GM19467 (cell line): ENCODE data around the gene NPNT.

Experiments used
- ATAC-seq: cut with Tn5 transposase; IDR thresholded peaks from one replicate; pipeline ENCODE4 v1.9.1; 2021; ENCODE audit warnings: mild to moderate bottlenecking, moderate library complexity; ENCODE audit not compliant: unreplicated experiment

The NPNT gene

DNA sequence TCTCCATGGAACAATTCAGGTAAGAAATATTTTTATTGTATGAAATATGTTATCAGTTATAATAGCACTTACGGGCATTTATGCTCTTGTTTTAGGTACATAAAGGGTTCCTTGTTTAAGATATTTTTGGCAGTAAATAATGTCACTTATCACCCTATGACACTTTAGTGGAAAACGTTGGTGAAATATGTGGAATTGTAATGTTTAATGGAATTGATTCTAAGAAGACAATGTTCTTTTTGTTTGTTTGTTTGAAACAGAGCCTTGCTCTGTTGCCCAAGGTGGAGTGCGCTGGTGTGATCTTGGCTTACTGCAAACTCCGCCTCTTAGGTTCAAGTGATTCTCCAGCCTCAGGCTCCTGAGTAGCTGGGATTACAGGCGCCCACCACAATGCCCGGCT, 17.4 kb downstream of the NPNT start:
- no peak for ATAC-seq

- ATAC-seq: no peak
These were observed 22.0 kb downstream of the NPNT start for GRCh38 chr4:105917171-105917685.

DNA sequence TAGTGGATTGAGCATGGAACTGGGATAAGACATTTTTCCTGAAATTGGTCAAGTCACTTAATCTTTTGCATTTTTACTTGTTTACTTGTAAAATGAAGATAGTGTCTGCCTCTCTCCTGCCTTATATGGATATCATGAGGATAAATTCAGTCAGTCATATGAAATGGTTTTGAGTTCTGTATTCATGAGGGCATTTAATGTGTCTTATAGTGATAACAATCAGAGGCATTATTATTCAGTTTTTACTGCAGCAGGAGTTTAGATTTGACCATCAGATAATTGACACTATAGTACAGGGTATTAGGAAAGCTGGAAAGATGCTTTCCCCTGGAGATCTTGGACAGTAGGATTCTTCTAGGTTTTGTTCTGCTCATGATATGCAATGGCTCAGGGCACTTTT, 26.0 kb downstream of the NPNT start:
- no peak for ATAC-seq

GRCh38 chr4:105923497-105924238, 28.4 kb downstream of the NPNT start:
- ATAC-seq: no peak

- no peak for ATAC-seq
These were observed 29.1 kb downstream of the NPNT start for GRCh38 chr4:105924341-105924740.

GRCh38 chr4:105930698-105931097, 35.4 kb downstream of the NPNT start:
- ATAC-seq: no peak

- ATAC-seq: no peak
These were observed 37.8 kb downstream of the NPNT start for GRCh38 chr4:105933083-105933482.

DNA sequence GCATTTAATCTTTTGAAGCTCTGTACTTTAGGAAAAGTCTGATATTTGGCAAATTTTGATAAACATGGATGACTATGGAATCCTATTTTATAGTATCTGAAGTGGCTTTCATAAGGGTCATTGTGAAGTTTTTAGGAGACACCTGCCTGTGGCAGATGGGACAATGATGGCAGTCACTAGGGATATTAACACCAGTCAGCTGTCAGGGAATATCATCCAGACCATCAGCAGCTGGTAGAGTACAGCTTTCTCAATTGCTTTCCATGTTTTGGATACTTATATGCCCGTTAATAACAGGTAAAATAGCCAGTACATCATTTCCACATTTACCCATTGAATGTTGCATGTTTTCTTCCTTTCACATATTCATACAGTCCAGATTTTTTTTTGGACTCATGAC, 39.1 kb downstream of the NPNT start:
- ATAC-seq: no peak

DNA sequence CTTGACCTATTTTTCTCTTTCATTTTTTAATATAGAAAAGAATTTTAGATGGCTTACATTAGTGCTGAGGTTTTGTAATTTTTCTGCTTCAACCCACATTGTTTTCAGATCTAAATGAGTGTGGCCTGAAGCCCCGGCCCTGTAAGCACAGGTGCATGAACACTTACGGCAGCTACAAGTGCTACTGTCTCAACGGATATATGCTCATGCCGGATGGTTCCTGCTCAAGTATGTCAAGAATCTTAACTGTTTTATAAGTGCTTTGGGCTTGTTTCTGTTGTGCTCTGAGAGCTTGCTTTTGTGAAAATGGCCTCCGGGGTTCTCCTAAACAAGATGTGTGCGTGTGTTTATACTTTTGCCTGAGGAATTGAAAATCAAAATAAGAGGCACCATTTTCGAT, 41.6 kb downstream of the NPNT start:
- no peak for ATAC-seq

- no peak for ATAC-seq
These were observed 42.5 kb downstream of the NPNT start for GRCh38 chr4:105937759-105938158.

- no peak for ATAC-seq
These were observed 48.0 kb downstream of the NPNT start for GRCh38 chr4:105943234-105943633.

- no peak for ATAC-seq
These were observed 49.3 kb downstream of the NPNT start for GRCh38 chr4:105944540-105944939.

- ATAC-seq: no peak
These were observed 51.5 kb downstream of the NPNT start for GRCh38 chr4:105946771-105947170.

DNA sequence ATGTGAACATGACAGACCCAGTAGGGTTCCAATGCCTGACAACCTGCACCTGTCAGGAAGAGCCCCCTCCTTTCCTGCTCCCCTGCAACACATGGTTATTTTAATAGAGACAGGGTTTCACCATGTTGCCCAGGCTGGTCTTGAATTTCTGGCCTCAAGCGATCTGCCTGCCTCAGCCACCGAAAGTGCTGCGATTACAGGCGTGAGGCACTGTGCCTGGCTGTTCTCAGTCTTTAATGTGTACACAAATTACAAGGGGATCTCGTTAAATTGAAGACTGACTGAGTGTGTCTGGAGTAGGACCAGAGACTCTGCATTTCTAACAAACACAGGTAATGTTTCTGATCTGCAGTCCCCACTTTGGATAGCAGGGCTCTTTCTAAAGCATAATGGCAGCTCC, 55.4 kb downstream of the NPNT start:
- ATAC-seq: no peak

DNA sequence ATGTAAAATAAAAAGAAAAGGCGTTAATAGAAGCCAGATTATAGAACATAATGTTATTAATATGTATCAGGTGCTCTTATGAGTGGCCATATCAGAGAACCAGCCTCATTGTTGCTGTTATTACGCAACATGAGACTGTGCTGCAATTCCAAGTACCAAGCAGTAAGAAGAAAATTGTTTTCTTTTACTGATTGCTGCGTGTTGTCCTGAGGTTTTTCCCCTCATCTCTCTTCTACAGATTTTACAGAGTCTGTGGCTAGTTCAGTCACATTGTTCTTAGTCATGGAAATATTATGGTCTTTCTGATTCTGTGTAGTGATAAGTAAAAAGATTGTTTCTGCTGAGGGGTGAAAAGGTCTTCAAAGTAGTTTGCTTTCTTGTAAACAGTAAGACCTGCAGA, 55.9 kb downstream of the NPNT start:
- ATAC-seq: no peak

DNA sequence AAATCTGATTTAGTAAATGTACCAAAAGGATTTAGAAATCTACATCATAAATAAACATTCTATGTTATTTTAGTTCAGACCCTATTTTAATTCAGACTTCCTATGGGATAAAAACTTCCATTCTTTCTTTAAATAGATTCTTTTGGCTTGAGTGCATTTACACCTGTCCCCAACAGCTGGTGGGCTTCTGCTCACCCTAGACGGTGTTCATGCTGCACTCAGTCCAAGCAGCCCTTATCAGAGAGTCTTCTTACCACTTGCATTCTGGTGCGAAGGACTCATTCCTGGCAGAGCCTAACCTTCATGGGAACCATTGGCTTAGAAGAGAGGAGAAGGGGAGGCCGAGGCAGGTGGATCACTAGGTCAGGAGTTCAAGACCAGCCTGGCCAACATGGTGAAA, 57.3 kb downstream of the NPNT start:
- ATAC-seq: no peak

DNA sequence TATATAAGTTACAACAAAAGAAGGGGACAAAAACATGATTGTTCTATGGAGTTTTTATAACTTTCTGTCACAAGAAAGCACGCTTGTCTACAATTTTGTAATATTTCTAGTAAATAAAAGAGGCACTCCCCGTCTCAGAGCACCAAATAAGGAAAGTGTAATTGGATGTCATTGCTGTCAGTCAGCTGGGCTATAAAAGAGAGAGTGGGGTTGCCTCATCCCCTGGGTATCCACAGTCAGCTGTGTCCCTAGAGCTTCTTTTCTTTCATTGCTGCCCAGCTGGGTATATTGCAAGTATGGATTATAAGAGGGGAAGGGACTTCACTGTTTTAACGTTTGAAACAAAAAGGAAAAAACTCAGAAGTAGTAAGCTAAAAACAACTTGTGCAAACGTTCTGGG, 61.3 kb downstream of the NPNT start:
- no peak for ATAC-seq

DNA sequence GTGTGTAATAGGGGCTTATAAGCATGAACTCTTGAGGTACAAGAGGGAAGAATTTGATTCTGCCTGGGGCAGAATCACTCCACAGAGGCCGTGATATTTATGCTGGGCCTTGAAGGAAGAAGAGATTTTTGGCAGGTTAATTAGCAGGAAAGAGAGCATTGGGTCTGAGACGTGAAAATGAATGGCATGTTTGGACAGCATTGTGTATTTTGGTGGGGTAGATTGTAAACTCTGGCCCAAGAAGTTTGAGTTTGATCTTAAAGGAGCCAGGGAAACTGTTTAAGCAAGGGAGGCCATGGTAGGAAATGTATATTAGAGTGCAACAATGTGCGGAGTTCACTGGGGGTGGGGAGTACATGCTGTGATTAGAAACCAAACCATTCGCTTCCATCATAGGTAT, 62.4 kb downstream of the NPNT start:
- no peak for ATAC-seq

DNA sequence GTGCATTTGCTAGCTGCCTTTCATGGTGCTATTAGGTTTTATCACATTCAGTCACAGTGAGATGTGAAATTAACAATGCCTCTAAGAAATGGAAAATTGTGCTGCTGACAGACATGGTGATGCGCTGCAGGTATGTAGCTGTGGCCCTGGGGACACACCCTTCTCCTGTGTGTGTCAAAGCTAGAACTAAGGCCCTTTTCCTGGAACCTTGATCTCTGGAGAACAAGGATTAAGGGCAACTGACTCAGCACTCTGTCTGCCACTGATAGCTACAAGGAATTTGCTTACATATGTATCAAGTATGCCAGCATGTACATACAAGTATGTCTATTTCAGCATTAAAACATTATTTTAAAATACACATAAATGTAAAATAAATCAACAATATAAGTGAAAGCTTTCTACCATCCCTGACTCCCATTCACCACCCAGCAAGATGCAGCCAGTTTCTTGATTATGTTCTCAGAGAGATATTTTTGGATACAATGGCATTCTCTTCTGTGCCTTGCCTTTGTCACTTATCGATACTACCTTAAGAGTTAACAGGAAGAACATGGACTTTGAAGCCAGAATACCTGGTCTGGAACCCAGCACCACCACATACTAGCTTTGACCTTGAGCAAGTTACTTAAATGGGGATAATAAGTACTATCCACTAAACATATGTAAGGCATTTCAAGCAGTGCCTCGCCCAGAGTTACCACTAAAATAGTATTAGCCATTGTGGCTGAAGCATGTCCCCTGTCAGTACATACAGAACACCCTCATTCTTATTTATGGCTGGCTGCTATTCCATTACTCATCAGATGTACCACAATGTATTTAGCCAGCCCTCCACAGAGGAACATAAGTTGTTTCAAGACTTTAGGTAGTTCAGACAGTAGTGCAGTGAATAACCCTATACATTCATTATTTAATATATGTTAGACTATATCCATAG, 68.5 kb downstream of the NPNT start:
- ATAC-seq: no peak

DNA sequence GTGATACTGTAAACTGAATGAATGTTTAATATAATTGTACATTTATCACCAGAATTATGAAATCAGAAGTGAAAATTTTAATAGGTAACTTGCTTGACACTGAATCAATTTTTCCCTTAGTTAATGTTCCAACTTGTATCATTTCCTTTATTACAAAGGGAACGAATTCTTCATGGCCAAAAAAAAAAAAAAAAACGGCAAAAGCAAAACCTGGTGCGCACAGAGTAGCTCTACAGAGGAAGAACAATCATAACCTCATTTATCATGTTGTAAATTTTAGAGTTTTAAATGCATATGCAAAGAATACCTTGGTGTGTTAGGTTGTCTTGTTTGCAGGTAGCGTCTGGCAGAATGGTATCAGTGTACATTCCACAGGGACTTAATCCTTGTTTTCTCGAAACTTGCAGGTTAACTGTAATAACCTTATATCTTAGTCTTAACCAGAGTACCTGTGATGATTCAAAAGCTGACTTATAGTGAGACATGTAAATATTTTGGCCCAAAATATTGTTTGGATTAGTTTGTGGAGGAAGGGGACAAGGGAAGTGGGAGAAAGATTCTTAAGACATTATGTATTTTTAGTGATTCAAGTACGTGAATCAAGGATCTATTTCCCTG, 70.0 kb downstream of the NPNT start:
- ATAC-seq: no peak

DNA sequence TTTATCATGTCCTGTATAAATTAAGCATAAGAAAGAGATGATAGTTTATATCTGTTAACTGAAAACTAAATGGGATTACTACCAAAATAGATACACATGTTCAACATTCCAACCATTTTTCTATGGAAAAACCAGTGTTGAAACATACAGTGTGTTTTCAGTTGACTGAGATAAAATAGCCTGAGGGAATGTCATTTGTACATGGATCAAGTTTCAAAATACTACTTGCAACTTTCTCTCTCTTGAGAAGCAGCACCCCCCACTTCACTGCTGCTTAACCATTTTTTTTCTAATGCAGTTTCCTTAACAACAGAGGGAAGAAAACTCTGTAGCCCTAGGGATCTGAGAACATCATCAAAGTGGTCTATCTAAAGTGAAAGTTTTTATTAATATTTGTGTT, 70.8 kb downstream of the NPNT start:
- no peak for ATAC-seq
